Measurements from ENCODE around the gene BMP6. TPM values are rescaled to one million over a fixed set of nuclear protein-coding genes. Genes with fewer than 3 reads are reported as not detected.
"Not testable (repeated sequence)": the region's sequence is repeated elsewhere in the genome, so short reads cannot be mapped to it uniquely, and the experiment has no call there.

The BMP6 gene
- total RNA-seq, 2 donors from 2014 or later = not detected

DNA sequence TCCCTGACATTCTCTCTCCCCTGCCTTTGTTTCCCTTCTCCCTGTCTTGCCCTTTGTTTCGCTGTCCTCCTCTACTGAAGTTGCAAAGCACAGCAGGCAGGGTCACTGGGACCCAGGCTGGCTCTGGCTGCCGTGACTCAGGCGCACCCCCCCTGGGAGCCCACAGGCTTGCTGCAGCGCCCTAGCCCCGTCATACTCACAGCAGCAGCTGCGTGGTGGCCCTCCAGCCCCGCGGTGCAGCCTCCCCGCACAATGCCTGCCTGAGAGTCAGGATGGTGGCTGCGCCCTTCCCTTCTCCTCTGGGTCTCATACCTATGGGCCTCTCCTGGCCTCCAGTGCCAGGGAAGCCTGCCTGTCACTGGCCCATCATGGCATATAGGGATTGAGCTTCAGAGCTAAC lies 143.0 kb downstream of the BMP6 start:
- Mint-ChIP-seq H3K9me3 (peaks cover 0 to 4% of the 10 kb centered on the region in 2 donors), H3K27ac (no peak overlapping the region), H3K36me3 (peaks cover 0 to 4% of the 10 kb centered on the region in 2 donors)
- ATAC-seq (no peak), DNase-seq (ENCODE audit: low spot score in 2 of 2) (no peak)

GRCh38 chr6:7878401-7878964 lies 152.6 kb downstream of the BMP6 start:
- Mint-ChIP-seq H3K27ac (peak overlapping the region in 1 of 2 donors; percentile 18), H3K36me3 (peaks cover 24 to 29% of the 10 kb centered on the region in 2 donors), H3K9me3 (peaks cover 0 to 9% of the 10 kb centered on the region in 2 donors)
- no peak for ATAC-seq
- DNase-seq (ENCODE audit: low spot score in 2 of 2) = no peak

GRCh38 chr6:7879043-7879442 lies 153.1 kb downstream of the BMP6 start:
- no peak overlapping the region for H3K27ac Mint-ChIP-seq
- DNase-seq (ENCODE audit: low spot score in 2 of 2) (no peak), ATAC-seq (no peak)
- peaks cover 29 to 34% of the 10 kb centered on the region in 2 donors for H3K36me3 Mint-ChIP-seq
- peaks cover 0 to 3% of the 10 kb centered on the region in 2 donors for H3K9me3 Mint-ChIP-seq

DNA sequence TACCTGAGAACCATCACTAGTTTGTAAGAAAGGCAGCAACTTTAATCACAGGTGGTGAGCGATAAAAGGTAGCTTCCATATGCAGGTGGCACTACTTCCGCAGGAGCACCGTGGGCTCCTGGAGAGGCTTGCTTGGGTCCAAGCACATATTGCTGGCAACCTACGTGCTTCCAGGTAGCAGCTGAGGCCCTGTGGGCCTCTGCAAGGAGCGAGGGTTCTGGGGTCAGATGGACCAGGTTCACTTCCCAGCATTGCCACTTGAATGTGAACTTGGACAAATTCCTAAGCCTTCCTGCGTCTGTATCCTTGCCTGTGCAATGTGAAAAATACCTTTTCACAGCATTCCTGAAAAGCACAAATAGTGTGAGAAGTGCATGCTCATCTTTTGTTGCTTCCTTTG lies 153.7 kb downstream of the BMP6 start:
- H3K9me3 Mint-ChIP-seq = no peaks in the 10 kb centered on the region
- ATAC-seq = no peak
- H3K36me3 Mint-ChIP-seq = peaks cover 35 to 40% of the 10 kb centered on the region in 2 donors
- no peak for DNase-seq (ENCODE audit: low spot score in 2 of 2)
- H3K27ac Mint-ChIP-seq = no peak overlapping the region

DNA sequence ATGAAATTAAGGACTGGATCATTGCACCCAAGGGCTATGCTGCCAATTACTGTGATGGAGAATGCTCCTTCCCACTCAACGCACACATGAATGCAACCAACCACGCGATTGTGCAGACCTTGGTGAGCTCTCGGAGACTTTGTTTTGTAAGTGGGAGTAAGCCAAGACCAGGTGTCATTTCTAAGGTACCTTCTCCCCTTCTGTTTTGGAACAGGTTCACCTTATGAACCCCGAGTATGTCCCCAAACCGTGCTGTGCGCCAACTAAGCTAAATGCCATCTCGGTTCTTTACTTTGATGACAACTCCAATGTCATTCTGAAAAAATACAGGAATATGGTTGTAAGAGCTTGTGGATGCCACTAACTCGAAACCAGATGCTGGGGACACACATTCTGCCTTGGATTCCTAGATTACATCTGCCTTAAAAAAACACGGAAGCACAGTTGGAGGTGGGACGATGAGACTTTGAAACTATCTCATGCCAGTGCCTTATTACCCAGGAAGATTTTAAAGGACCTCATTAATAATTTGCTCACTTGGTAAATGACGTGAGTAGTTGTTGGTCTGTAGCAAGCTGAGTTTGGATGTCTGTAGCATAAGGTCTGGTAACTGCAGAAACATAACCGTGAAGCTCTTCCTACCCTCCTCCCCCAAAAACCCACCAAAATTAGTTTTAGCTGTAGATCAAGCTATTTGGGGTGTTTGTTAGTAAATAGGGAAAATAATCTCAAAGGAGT lies 154.2 kb downstream of the BMP6 start:
- H3K27ac Mint-ChIP-seq = peak overlapping the region in 1 of 2 donors; percentile 17

DNA sequence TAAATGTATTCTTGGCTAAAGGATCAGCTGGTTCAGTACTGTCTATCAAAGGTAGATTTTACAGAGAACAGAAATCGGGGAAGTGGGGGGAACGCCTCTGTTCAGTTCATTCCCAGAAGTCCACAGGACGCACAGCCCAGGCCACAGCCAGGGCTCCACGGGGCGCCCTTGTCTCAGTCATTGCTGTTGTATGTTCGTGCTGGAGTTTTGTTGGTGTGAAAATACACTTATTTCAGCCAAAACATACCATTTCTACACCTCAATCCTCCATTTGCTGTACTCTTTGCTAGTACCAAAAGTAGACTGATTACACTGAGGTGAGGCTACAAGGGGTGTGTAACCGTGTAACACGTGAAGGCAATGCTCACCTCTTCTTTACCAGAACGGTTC lies 154.8 kb downstream of the BMP6 start:
- Mint-ChIP-seq H3K9me3 (no peaks in the 10 kb centered on the region), H3K27ac (no peak overlapping the region), H3K36me3 (peaks cover 40 to 47% of the 10 kb centered on the region in 2 donors)
- ATAC-seq = no peak
- DNase-seq (ENCODE audit: low spot score in 2 of 2) = no peak

More for the DNA sequence above, 154.2 kb downstream of the BMP6 start:
- ATAC-seq = no peak
- Mint-ChIP-seq H3K36me3 (peaks cover 40 to 45% of the 10 kb centered on the region in 2 donors), H3K9me3 (no peaks in the 10 kb centered on the region)
- DNase-seq (ENCODE audit: low spot score in 2 of 2) = no peak

DNA sequence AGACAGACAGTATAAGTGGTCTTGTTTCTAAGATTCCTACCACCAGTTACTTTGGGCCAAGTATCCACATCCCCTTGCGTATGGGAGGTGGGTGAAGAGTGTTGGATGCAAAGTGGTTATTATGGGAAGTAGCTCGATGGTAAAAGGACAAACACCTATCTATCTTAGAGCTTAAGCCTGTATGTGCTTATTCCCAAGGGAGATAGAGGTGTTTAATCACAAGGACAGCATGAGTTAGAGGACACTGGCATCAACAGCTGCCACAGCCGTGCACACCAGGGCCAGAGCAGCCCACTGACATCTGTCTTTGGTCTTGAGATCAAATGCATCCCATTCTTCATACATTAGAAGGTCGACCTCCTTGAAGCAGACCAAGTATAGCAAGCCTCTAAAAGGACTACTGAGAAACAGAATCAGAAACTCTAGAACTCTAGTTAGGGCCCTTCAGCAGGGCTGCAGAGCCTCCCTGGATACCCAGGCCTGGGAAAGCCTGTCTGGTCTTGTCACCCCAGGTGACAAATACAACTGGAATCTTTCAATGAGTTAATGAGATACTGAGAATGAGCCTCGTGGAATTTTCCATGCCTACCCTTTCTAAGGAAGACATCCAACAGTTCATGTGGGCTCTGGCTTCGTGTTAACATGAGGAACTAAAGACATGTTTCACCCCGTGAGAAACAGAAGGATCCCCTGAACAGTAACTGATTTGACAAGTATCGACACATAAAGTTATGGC lies 156.0 kb downstream of the BMP6 start:
- DNase-seq (ENCODE audit: low spot score in 2 of 2) = no peak
- H3K27ac Mint-ChIP-seq = no peak overlapping the region
- H3K36me3 Mint-ChIP-seq = peaks cover 40 to 51% of the 10 kb centered on the region in 2 donors
- H3K9me3 Mint-ChIP-seq = no peaks in the 10 kb centered on the region
- no peak for ATAC-seq

DNA sequence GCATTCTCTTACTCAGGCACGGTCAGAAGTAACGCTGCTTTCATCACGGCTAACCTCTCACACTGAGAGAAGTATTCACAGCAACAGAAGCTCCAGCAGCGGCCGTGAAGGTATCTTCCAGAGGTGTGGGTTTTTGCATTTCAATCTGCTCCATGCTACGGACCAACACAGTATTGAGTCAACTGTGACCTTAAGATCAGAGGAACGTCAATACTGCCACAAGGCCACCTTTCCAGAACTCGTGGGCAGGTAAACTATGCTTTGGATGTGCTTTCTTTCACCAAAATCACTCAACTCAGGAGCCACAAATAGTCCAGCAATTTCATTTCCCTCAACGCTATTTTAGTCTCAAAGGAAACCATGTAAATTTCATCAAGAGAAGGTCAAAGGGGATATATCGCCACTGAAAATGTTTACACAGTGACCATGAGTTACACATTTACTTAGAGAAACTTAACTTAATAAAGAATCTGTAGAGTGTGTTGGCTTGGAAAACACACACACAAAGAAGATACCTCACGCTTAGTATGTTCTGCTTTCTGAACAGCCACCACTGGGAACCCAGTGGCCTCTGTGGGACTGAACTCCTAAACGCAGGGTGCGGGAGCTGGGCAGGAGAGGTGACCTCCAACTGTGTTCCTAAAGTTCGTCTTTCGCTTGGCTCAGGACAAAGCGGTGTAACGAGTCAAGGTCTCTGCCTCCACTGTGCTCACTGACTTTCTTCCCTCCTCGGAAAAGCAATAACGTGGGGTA lies 156.8 kb downstream of the BMP6 start:
- Mint-ChIP-seq H3K9me3 (no peaks in the 10 kb centered on the region), H3K27ac (peak overlapping the region in 1 of 2 donors; percentile 75), H3K36me3 (peaks cover 44 to 53% of the 10 kb centered on the region in 2 donors)
- DNase-seq (ENCODE audit: low spot score in 2 of 2) = no peak
- no peak for ATAC-seq

DNA sequence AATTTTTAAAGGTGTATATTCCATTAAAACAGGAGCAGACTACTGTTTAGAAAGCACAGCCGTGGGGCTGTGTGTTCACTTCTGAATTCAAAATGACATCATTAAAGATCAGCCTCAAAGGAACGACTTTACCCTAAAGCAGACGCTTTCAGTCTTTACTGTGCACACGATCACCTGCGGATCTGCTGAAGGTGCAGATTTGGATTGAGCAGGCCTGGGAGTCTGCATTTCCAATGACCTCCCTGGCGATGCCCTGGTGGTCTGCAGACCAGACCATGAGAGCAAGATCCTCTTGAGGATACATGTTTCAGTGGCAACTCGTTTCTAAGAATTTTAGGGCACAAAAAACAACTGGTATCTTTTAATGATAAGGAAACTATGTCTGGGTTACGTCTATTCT lies 157.5 kb downstream of the BMP6 start:
- Mint-ChIP-seq H3K36me3 (peaks cover 49 to 58% of the 10 kb centered on the region in 2 donors), H3K27ac (no peak overlapping the region), H3K9me3 (no peaks in the 10 kb centered on the region)
- no peak for DNase-seq (ENCODE audit: low spot score in 2 of 2)
- no peak for ATAC-seq

DNA sequence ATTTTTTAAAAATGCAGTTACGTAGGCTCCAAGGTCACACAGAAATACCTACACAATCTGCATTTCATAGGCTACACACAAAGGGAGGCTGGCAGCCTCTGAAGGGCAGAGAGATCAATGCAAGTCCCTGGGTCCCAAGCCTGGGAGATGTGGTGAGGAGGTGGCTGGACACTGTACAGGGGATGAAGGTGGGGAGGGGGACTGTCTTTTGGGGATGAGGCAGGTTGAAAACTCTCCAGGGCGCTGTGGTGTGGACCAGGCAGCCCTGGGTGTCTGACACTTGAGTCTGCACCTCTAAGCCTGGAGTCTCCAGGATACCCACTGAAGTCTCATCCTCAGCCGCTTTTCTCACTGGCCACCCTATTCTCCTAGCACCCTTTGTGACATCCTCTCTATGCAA lies 160.2 kb downstream of the BMP6 start:
- Mint-ChIP-seq H3K36me3 (peaks cover 40 to 55% of the 10 kb centered on the region in 2 donors), H3K27ac (no peak overlapping the region), H3K9me3 (no peaks in the 10 kb centered on the region)
- no peak for ATAC-seq
- DNase-seq (ENCODE audit: low spot score in 2 of 2) = no peak

- H3K27ac Mint-ChIP-seq = peak overlapping the region; percentile 31 to 92
- peaks cover 39 to 52% of the 10 kb centered on the region in 2 donors for H3K36me3 Mint-ChIP-seq
- DNase-seq (ENCODE audit: low spot score in 2 of 2) (no peak), ATAC-seq (no peak)
- H3K9me3 Mint-ChIP-seq = no peaks in the 10 kb centered on the region
Measured at GRCh38 chr6:7887278-7887991, 161.5 kb downstream of the BMP6 start.

DNA sequence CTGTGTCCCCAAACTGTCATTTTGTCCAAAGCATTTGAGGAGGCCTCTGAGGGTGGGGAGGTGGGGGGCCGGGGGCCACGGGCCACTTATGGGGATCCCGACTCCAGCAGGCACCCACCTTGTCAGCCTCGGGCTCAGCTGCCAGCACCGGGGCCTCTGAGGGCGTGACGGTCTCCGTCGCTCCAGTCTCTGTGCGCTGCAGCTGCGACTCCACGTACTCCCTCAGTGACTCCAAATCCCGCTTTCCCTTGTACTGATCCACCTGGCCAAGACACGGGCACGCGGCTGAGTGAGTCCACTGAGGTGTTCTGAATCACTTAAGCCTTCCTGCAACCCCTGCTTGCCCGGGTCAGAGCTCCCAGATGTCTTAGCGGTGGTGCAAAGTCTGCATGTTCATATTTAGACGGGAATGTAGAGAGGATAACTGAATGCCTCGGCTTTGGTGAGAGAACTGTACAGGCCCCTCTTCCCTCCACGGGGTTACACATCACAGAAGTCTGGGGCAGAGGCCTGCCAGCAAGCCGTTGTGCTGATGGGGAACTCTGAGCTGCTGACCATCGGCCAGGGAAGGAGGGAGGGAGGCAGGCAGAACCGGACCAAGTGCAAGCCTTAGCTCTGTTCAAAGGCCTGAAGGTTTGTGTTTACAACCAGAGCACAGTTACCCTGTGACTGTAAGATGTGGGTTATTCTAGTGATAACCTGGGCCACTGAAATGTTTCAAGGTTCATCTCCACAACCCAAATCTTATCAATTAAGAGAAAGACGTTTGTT lies 162.9 kb downstream of the BMP6 start:
- Mint-ChIP-seq H3K27ac (no peak overlapping the region), H3K9me3 (no peaks in the 10 kb centered on the region), H3K36me3 (peaks cover 30 to 44% of the 10 kb centered on the region in 2 donors)
- ATAC-seq (no peak), DNase-seq (ENCODE audit: low spot score in 2 of 2) (no peak)

DNA sequence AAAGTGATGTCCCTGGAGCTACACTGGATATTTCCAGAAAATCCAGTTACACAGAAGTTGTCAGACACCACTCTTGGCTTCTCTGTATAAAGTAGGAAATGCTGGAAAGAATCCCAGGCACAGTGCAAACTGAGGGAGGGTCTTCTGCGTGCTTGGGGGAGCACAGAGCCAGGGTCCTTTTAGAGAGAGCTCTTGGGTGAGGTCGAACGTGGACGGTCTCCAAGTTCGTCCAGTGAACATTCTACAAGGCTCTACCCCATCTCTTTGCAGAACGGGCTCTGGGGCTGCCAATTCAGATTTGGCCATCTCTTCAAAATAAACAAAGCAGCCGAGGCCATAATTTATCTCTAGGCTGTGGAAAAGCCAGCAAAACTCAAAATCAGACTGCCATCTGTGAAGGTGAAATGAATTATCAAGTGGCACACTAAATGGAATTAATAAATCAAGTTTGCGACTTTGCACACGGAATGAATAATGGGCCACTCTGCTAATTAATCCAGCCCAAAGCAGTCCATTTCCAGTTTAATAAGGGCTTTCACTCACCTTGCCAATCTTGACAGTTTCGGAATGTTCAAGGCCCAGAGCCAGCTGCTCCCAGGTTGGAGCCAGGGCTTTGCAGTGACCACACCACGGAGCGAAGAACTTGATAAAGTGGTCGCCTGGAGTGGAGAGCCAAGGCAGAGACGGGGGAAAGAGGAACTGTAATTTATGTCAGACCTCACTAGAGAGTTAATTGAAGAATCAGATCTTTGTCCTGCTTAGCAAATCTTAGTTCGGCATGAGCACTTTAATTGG lies 165.4 kb downstream of the BMP6 start:
- H3K9me3 Mint-ChIP-seq = no peaks in the 10 kb centered on the region
- H3K36me3 Mint-ChIP-seq = peaks cover 23 to 30% of the 10 kb centered on the region in 2 donors

GRCh38 chr6:7892367-7892766 lies 166.5 kb downstream of the BMP6 start:
- DNase-seq (ENCODE audit: low spot score in 2 of 2); H3K27ac Mint-ChIP-seq; H3K9me3 Mint-ChIP-seq; ATAC-seq: not testable (repeated sequence)
- H3K36me3 Mint-ChIP-seq = peaks cover 23 to 30% of the 10 kb centered on the region in 2 donors

More for the DNA sequence above, 165.4 kb downstream of the BMP6 start:
- H3K27ac Mint-ChIP-seq = no peak overlapping the region
- ATAC-seq = no peak
- no peak for DNase-seq (ENCODE audit: low spot score in 2 of 2)

DNA sequence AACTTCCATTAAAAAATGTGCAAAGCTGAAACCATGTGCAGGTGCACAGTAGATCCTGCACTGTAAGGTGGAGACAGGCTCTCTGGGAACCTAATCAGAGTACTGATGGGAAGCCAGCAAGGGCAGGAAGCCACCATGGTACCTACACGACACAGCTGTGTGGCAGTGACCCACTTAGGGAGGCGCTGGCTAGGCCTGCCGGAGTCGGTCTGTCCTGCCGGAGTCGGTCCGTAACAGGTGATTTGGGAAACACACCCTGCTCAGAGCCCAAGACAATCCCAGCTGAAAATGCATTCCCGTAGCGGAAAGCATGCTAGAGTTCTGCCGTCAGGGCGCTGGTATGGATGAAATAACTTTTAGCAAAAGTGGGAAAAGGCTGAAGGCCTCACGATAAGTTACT lies 167.4 kb downstream of the BMP6 start:
- ATAC-seq (no peak), DNase-seq (ENCODE audit: low spot score in 2 of 2) (no peak)
- no peak overlapping the region for H3K27ac Mint-ChIP-seq
- peaks cover 25 to 31% of the 10 kb centered on the region in 2 donors for H3K36me3 Mint-ChIP-seq
- H3K9me3 Mint-ChIP-seq = no peaks in the 10 kb centered on the region

Data from activated naive CD4-positive, alpha-beta T cell treated with anti-CD3 and anti-CD28 coated beads, Interleukin-2, amount 50 U/mL, for 72 hours (primary cell).